ENCODE measurements around the gene APBA1. TPM values are rescaled to one million over a fixed set of nuclear protein-coding genes. Genes with fewer than 3 reads are reported as not detected.
A peak's percentile ranks its signal among the peaks of the same experiment; 100 is the strongest.

The APBA1 gene
- polyA plus RNA-seq (0.66 to 0.89 TPM (median 0.89 TPM) in 3 replicates), polyA minus RNA-seq (0.96 to 2.7 TPM (median 2.0 TPM) in 3 replicates)
- 0.85 TPM for polyA plus RNA-seq (2011; ENCODE audit: low read depth)
- 0.45 and 0.90 TPM in 2 replicates for polyA plus RNA-seq (2011; cell fraction: cytosol; rRNA removed)
- 1.0 and 1.8 TPM in 2 replicates for polyA plus RNA-seq (2011; cell fraction: nucleus; rRNA removed)
- polyA plus RNA-seq (2012; ENCODE audit: low replicate concordance), result 0.35 and 0.94 TPM in 2 replicates
- 0.77 TPM for polyA minus RNA-seq (2011; cell fraction: cytosol; rRNA and poly(A)+ RNA removed)
- polyA minus RNA-seq (2011; cell fraction: nucleus; rRNA and poly(A)+ RNA removed), result 1.2 and 5.0 TPM in 2 replicates

DNA sequence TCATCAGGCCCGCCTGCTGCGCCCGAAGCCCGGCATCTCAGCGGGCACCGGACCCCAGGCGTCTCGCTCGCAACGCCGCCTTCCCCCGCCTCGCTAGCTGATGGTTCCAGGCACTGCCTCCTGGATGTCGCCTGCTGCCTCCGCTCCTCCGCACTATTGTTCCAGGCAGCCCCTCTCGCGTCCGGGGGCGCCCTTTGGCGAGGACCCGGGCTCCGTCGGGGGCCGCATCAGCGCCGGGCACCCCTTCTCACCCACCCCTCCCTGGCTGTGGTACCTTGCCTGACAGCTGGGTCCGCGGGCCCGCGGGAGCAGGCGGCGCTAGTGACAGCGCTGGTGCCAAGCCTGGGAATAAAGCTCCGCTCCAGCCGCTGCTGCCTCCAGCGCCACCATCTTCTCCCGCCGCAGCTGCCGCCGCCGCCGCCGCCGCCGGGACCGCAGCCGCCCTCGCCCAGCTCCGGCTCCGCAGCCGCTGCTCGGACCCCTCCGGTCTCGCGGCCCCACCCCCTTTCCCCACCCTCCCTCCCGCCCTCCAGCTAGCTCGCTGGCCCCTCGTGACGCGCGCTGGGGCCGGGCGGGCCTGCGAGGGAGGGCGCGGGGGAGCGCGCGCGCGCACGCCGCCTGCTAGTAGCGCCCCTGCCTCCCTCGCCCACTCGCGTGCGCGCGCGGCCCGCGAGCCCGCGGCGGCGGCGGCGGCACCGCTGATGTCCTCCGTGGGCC, at the start of gene APBA1:
Gene APBA1, minus strand, starts transcription at position 493 of the 717 bp plus-strand sequence.
- Histone ChIP-seq H3K4me3 (ENCODE audit: control insufficient read depth in 2 of 3, extremely low read depth in 1 of 3, insufficient read depth in 2 of 3, low read depth in 1 of 3, low read length in 3 of 3) (peak within 1 kb of the TSS; percentile 57 to 71 (median 68)), H4K20me1 (ENCODE audit: control insufficient read depth, extremely low read depth, insufficient read depth, low read length) (no peaks in the 10 kb centered on the region), H2AFZ (ENCODE audit: control insufficient read depth, low read length) (peak within 1 kb of the TSS; percentile 93), H3K79me2 (ENCODE audit: control insufficient read depth, insufficient read depth, low read length) (no peaks in the 10 kb centered on the region), H3K27ac (ENCODE audit: control insufficient read depth, insufficient read depth, low read length) (no peak within 1 kb of the TSS), H3K9me1 (ENCODE audit: control insufficient read depth, extremely low read depth, insufficient read depth, low read length) (no peaks in the 10 kb centered on the region), H3K9me3 (ENCODE audit: control insufficient read depth, low read depth, low read length) (no peaks in the 10 kb centered on the region), H3K4me1 (ENCODE audit: control insufficient read depth, extremely low read depth, insufficient read depth, low read length) (peaks cover 27% of the 10 kb centered on the region), H3K27me3 (ENCODE audit: control insufficient read depth, extremely low read depth, insufficient read depth, low read length) (peaks cover 11% of the 10 kb centered on the region), H3K9ac (ENCODE audit: control insufficient read depth, extremely low read depth, insufficient read depth, low read length) (peak within 1 kb of the TSS; percentile 51), H3K36me3 (ENCODE audit: control insufficient read depth in 2 of 2, extremely low read depth in 1 of 2, insufficient read depth in 2 of 2, low read length in 2 of 2) (no peaks in the 10 kb centered on the region), H3K4me2 (ENCODE audit: control insufficient read depth, extremely low read depth, insufficient read depth, low read depth, low read length) (peak within 1 kb of the TSS; percentile 95)
- dilution Hi-C loops (cut with MboI; ENCODE audit: extremely low pct_ligation_motif_present, low sequenced_read_pairs), result no loop called here
- peak; percentile 49 for TF ChIP-seq EZH2 (IDR thresholded peaks at IDR 0.05; ENCODE audit: low read length)
- TF ChIP-seq, protein P1, sequence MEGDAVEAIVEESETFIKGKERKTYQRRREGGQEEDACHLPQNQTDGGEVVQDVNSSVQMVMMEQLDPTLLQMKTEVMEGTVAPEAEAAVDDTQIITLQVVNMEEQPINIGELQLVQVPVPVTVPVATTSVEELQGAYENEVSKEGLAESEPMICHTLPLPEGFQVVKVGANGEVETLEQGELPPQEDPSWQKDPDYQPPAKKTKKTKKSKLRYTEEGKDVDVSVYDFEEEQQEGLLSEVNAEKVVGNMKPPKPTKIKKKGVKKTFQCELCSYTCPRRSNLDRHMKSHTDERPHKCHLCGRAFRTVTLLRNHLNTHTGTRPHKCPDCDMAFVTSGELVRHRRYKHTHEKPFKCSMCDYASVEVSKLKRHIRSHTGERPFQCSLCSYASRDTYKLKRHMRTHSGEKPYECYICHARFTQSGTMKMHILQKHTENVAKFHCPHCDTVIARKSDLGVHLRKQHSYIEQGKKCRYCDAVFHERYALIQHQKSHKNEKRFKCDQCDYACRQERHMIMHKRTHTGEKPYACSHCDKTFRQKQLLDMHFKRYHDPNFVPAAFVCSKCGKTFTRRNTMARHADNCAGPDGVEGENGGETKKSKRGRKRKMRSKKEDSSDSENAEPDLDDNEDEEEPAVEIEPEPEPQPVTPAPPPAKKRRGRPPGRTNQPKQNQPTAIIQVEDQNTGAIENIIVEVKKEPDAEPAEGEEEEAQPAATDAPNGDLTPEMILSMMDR (optimal IDR thresholded peaks at IDR 0.05 in 1 of 3, IDR thresholded peaks at IDR 0.05 in 1 of 3, conservative IDR thresholded peaks at IDR 0.05 in 1 of 3; ENCODE audit: extremely low read depth in 1 of 3, insufficient read depth in 2 of 3, low read length in 3 of 3), result peak in 1 of 3 experiments; percentile 10
- FAIRE-seq, result no peak
- no peak for DNase-seq (ENCODE audit: low read depth, low spot score)

DNA sequence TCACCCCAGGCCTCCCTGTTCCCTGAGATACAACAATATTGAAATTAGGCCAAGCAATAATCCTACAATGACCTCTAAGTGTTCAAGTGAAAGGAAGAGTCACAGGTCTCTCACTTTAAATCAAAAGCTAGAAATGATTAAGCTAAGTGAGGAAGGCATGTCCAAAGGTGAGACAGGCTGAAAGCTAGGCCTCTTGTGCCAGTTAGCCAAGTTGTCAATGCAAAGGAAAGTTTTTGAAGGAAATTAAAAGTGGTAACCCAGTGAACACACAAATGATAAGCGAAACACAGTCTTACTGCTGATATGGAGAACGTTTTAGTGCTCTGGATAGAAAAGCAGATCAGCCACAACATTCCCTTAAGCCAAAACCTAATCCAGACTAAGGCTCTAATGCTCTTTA, 47.8 kb upstream of the APBA1 start:
- Histone ChIP-seq H3K27me3 (ENCODE audit: control insufficient read depth, extremely low read depth, insufficient read depth, low read length) (no peaks in the 10 kb centered on the region), H4K20me1 (ENCODE audit: control insufficient read depth, extremely low read depth, insufficient read depth, low read length) (no peaks in the 10 kb centered on the region), H3K9ac (ENCODE audit: control insufficient read depth, extremely low read depth, insufficient read depth, low read length) (no peak overlapping the region), H3K79me2 (ENCODE audit: control insufficient read depth, insufficient read depth, low read length) (no peaks in the 10 kb centered on the region), H3K4me3 (ENCODE audit: control insufficient read depth in 2 of 3, extremely low read depth in 1 of 3, insufficient read depth in 2 of 3, low read depth in 1 of 3, low read length in 3 of 3) (no peak overlapping the region), H3K9me3 (ENCODE audit: control insufficient read depth, low read depth, low read length) (no peaks in the 10 kb centered on the region), H3K4me2 (ENCODE audit: control insufficient read depth, extremely low read depth, insufficient read depth, low read depth, low read length) (no peak overlapping the region), H3K36me3 (ENCODE audit: control insufficient read depth in 2 of 2, extremely low read depth in 1 of 2, insufficient read depth in 2 of 2, low read length in 2 of 2) (peaks cover 9% of the 10 kb centered on the region in 2 experiments), H3K4me1 (ENCODE audit: control insufficient read depth, extremely low read depth, insufficient read depth, low read length) (no peaks in the 10 kb centered on the region), H2AFZ (ENCODE audit: control insufficient read depth, low read length) (no peak overlapping the region), H3K9me1 (ENCODE audit: control insufficient read depth, extremely low read depth, insufficient read depth, low read length) (no peaks in the 10 kb centered on the region), H3K27ac (ENCODE audit: control insufficient read depth, insufficient read depth, low read length) (no peak overlapping the region)
- TF ChIP-seq, protein P1 (optimal IDR thresholded peaks at IDR 0.05 in 1 of 3, IDR thresholded peaks at IDR 0.05 in 1 of 3, conservative IDR thresholded peaks at IDR 0.05 in 1 of 3; ENCODE audit: extremely low read depth in 1 of 3, insufficient read depth in 2 of 3, low read length in 3 of 3), result no peak
- dilution Hi-C loops (cut with MboI; ENCODE audit: extremely low pct_ligation_motif_present, low sequenced_read_pairs), result no loop called here
- FAIRE-seq (no peak), DNase-seq (ENCODE audit: low read depth, low spot score) (no peak)

Measured in keratinocyte (primary cell).